Measurements from ENCODE around the gene SMAD3. TPM values are rescaled to one million over a fixed set of nuclear protein-coding genes. Genes with fewer than 3 reads are reported as not detected.

The SMAD3 gene
- total RNA-seq, 1 donor from 2014 or later = 12.5 TPM

DNA sequence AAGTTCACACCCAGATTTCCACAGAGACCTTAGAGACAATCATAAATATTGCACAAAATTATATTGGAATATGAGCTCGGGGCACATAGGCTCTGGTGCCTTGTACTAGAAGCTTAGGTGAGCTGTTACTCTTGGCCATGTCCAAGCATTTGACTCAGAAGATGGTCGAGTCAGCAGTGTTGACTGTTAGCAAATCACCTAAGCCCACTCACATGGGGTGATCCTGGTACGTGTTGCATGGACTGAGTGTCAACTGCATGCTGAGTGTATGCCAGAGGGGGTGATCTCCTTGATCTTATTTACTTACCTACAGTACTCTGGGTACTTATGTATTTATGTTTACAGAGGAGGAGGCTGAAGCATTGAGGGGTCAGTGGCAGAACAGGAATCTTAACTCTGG lies 14.0 kb downstream of the SMAD3 start:
- H3K9me3 Mint-ChIP-seq = no peaks in the 10 kb centered on the region
- Histone ChIP-seq H3K79me2 (ENCODE audit: low read depth) (peaks cover 91% of the 10 kb centered on the region), H3K4me3 (no peak overlapping the region), H3K9ac (no peak overlapping the region), H4K20me1 (ENCODE audit: low read depth) (peaks cover 46% of the 10 kb centered on the region), H3K4me2 (no peak overlapping the region), H3K36me3 (no peaks in the 10 kb centered on the region), H3K9me3 (ENCODE audit: low read depth) (no peaks in the 10 kb centered on the region), H3K4me1 (peaks cover 24% of the 10 kb centered on the region), H2AFZ (replicated peaks) (no peak overlapping the region), H3K27ac (no peak overlapping the region), H3K27me3 (no peaks in the 10 kb centered on the region), H3F3A (ENCODE audit: low read depth) (no peaks in the 10 kb centered on the region)
- peaks cover 51% of the 10 kb centered on the region for H3K36me3 Mint-ChIP-seq
- peaks cover 59% of the 10 kb centered on the region for H3K4me1 Mint-ChIP-seq
- DNase-seq (ENCODE audit: low spot score) = no peak
- H3K4me3 Mint-ChIP-seq = no peak overlapping the region
- no peak overlapping the region for H3K27ac Mint-ChIP-seq
- no peaks in the 10 kb centered on the region for H3K27me3 Mint-ChIP-seq (ENCODE audit: insufficient read depth, low read depth)
- TF ChIP-seq EZH2 (IDR thresholded peaks at IDR 0.05) (no peak), EZH2phosphoT487 (IDR thresholded peaks at IDR 0.05) (no peak)
- TF ChIP-seq, protein P1, sequence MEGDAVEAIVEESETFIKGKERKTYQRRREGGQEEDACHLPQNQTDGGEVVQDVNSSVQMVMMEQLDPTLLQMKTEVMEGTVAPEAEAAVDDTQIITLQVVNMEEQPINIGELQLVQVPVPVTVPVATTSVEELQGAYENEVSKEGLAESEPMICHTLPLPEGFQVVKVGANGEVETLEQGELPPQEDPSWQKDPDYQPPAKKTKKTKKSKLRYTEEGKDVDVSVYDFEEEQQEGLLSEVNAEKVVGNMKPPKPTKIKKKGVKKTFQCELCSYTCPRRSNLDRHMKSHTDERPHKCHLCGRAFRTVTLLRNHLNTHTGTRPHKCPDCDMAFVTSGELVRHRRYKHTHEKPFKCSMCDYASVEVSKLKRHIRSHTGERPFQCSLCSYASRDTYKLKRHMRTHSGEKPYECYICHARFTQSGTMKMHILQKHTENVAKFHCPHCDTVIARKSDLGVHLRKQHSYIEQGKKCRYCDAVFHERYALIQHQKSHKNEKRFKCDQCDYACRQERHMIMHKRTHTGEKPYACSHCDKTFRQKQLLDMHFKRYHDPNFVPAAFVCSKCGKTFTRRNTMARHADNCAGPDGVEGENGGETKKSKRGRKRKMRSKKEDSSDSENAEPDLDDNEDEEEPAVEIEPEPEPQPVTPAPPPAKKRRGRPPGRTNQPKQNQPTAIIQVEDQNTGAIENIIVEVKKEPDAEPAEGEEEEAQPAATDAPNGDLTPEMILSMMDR (IDR thresholded peaks at IDR 0.05) = no peak

DNA sequence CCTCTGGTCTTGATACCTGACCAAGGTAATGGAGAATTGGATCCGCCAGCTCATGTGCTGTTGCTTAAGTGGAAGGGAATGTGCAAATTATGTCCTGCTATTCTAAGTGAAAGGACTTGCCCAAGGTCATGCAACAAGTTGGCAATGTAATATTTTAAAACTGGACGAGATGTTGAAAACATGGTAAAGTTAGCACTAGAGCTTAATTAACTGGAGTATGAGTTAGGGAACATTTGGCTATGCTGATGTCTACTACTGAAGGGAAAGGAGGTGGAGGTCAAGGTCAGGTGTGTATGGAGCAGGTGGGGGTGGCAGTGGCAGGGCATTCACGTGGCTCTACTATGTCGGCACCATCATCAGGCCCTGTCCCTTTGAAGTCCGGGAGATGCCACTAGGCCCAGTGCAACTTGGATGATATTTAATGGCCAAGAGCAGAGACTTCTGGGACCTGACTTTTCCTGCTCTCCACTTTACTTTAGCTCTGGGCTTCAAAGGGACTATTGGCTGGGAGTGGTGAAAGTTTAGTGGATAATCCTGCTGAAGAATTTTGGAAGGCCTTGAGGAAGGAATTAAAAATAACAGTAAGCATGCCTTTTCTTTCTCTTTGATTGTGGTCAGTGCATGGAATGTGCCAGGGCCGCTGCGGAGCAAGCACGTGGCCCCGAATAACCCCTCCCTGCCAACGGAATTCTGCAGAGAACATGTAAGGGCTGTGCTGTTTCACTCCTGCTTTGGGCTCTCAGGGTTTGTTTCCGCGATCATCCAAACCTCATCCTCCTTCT lies 14.9 kb downstream of the SMAD3 start:
- no peak for DNase-seq (ENCODE audit: low spot score)
- TF ChIP-seq, protein P1 (IDR thresholded peaks at IDR 0.05) = no peak
- TF ChIP-seq EZH2 (IDR thresholded peaks at IDR 0.05) = no peak
- no peak overlapping the region for H3K4me3 Mint-ChIP-seq

DNA sequence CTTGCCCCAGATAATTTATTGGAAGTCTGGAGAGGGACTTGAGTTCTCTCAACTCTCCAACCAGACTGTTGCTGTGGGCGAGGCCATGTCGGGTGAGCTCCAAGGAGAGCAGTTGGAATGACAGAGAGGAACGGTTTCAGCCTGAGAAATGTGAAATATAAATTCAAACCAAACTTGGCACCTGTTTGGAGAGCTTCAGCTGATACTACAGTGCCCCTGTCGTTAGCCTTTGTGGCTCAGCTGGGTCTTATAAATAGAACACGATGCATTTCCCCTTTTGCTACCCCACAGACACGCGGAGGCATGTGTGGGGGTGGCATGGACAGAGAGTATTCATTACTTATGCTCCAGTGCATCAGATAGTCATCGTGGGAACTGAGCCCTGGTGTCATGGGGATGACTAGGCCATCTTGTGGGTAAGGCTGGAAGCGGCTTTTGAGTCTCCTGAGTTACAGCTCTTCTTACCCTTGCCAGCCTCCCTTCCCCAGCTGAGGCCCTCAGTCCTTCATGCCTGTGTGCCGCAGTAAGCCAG lies 15.6 kb downstream of the SMAD3 start:
- H3K4me1 Mint-ChIP-seq = peaks cover 72% of the 10 kb centered on the region
- no peaks in the 10 kb centered on the region for H3K27me3 ChIP-seq
- no peaks in the 10 kb centered on the region for H3K9me3 Mint-ChIP-seq
- peaks cover 87% of the 10 kb centered on the region for H3K79me2 ChIP-seq (ENCODE audit: low read depth)
- H3K27ac Mint-ChIP-seq = peak overlapping the region; percentile 52
- H3K4me1 ChIP-seq = peaks cover 38% of the 10 kb centered on the region
- no peaks in the 10 kb centered on the region for H3K36me3 ChIP-seq
- no peaks in the 10 kb centered on the region for H3K9me3 ChIP-seq (ENCODE audit: low read depth)
- TF ChIP-seq, protein P1 (IDR thresholded peaks at IDR 0.05) = no peak
- no peak for TF ChIP-seq EZH2phosphoT487 (IDR thresholded peaks at IDR 0.05)
- no peak for TF ChIP-seq EZH2 (IDR thresholded peaks at IDR 0.05)
- H2AFZ ChIP-seq (replicated peaks) = no peak overlapping the region
- H3F3A ChIP-seq (ENCODE audit: low read depth) = no peaks in the 10 kb centered on the region
- H3K27me3 Mint-ChIP-seq (ENCODE audit: insufficient read depth, low read depth) = no peaks in the 10 kb centered on the region
- no peak overlapping the region for H3K27ac ChIP-seq
- H3K36me3 Mint-ChIP-seq = peaks cover 48% of the 10 kb centered on the region
- H3K4me3 ChIP-seq = no peak overlapping the region
- H3K4me3 Mint-ChIP-seq = no peak overlapping the region
- H3K9ac ChIP-seq = no peak overlapping the region
- DNase-seq (ENCODE audit: low spot score) = no peak
- H4K20me1 ChIP-seq (ENCODE audit: low read depth) = peaks cover 50% of the 10 kb centered on the region
- H3K4me2 ChIP-seq = no peak overlapping the region

More for the DNA sequence above, 14.9 kb downstream of the SMAD3 start:
- no peaks in the 10 kb centered on the region for H3K27me3 Mint-ChIP-seq (ENCODE audit: insufficient read depth, low read depth)
- Histone ChIP-seq H3K36me3 (no peaks in the 10 kb centered on the region), H3K9me3 (ENCODE audit: low read depth) (no peaks in the 10 kb centered on the region), H3K79me2 (ENCODE audit: low read depth) (peaks cover 91% of the 10 kb centered on the region), H3F3A (ENCODE audit: low read depth) (no peaks in the 10 kb centered on the region), H3K27ac (no peak overlapping the region), H3K4me1 (peaks cover 34% of the 10 kb centered on the region), H3K27me3 (no peaks in the 10 kb centered on the region), H4K20me1 (ENCODE audit: low read depth) (peaks cover 47% of the 10 kb centered on the region), H3K4me3 (no peak overlapping the region), H3K4me2 (no peak overlapping the region), H3K9ac (no peak overlapping the region), H2AFZ (replicated peaks) (no peak overlapping the region)
- peak overlapping the region; percentile 69 for H3K27ac Mint-ChIP-seq
- peaks cover 51% of the 10 kb centered on the region for H3K36me3 Mint-ChIP-seq
- H3K9me3 Mint-ChIP-seq = no peaks in the 10 kb centered on the region
- peaks cover 68% of the 10 kb centered on the region for H3K4me1 Mint-ChIP-seq
